Fibroblast of lung (primary cell): ENCODE measurements around the gene KLHL29. TPM values are rescaled to one million over a fixed set of nuclear protein-coding genes. Genes with fewer than 3 reads are reported as not detected.

Source experiments
- DNase-seq, 2 donors: peaks; one replicate each; pipeline versions ENCODE4 v3.0.0 to v3.0.0-alpha.2; 2010; ENCODE audit warnings: low read depth in 2 of 2
- H2AFZ ChIP-seq: 2 replicates; pipeline ENCODE4 v1.5.1; 2012; ENCODE audit warnings: low read length, control low read depth, inconsistent platforms
- H3K27ac ChIP-seq: 2 replicates; pipeline ENCODE4 v1.5.1; 2011; ENCODE audit warnings: low read length, control low read depth; ENCODE audit not compliant: insufficient read depth
- H3K27me3 ChIP-seq: 2 replicates; pipeline ENCODE4 v1.5.1; 2011; ENCODE audit warnings: mild to moderate bottlenecking, low read length; ENCODE audit not compliant: control insufficient read depth, insufficient read depth
- H3K36me3 ChIP-seq: 2 replicates; pipeline ENCODE4 v1.5.1; 2011; ENCODE audit warnings: low read length; ENCODE audit not compliant: control insufficient read depth, insufficient read depth
- H3K4me1 ChIP-seq: 2 replicates; pipeline ENCODE4 v1.5.1; 2011; ENCODE audit warnings: low read length; ENCODE audit not compliant: control insufficient read depth, insufficient read depth; ENCODE audit errors: extremely low read depth
- H3K4me2 ChIP-seq: 2 replicates; pipeline ENCODE4 v1.5.1; 2011; ENCODE audit warnings: low read length, control low read depth; ENCODE audit not compliant: insufficient read depth; ENCODE audit errors: extremely low read depth
- H3K4me3 ChIP-seq, 4 experiments: fragments of 200-600 bp in 1 of 4; sonication (generic) in 1 of 4; replicated peaks in 1 of 4; 2 replicates each; pipeline ENCODE4 v1.5.1; 2011 to 2016; ENCODE audit warnings: low read length in 4 of 4, low read depth in 3 of 4, mild to moderate bottlenecking in 3 of 4, control low read depth in 2 of 4, inconsistent platforms in 1 of 4, mixed read lengths in 1 of 4; ENCODE audit not compliant: insufficient read depth in 1 of 4; ENCODE audit errors: control extremely low read depth in 1 of 4
- H3K79me2 ChIP-seq: 2 replicates; pipeline ENCODE4 v1.5.1; 2012; ENCODE audit warnings: mild to moderate bottlenecking, low read length, inconsistent platforms; ENCODE audit not compliant: control insufficient read depth, insufficient read depth
- H3K9ac ChIP-seq: 2 replicates; pipeline ENCODE4 v1.5.1; 2011; ENCODE audit warnings: mild to moderate bottlenecking, low read length, control low read depth; ENCODE audit not compliant: insufficient read depth
- H3K9me3 ChIP-seq: 2 replicates; pipeline ENCODE4 v1.5.1; 2012; ENCODE audit warnings: low read depth, low read length; ENCODE audit not compliant: control insufficient read depth, insufficient read depth
- H4K20me1 ChIP-seq: 2 replicates; pipeline ENCODE4 v1.5.1; 2011; ENCODE audit warnings: low read length; ENCODE audit not compliant: control insufficient read depth, insufficient read depth; ENCODE audit errors: extremely low read depth
- CTCF ChIP-seq, 2 donors: IDR thresholded peaks in 1 of 2; conservative IDR thresholded peaks in 1 of 2; 1 replicate in 1 of 2; 2 replicates in 1 of 2; pipeline ENCODE4 v1.5.1; 2011 to 2012; ENCODE audit warnings: low read length in 2 of 2, control low read depth in 1 of 2, inconsistent platforms in 1 of 2, low read depth in 1 of 2, mild to moderate bottlenecking in 1 of 2
- EZH2 ChIP-seq: IDR thresholded peaks from 2 replicates; pipeline ENCODE4 v1.5.1; 2012; ENCODE audit warnings: low read length, control low read depth, mild to moderate bottlenecking; ENCODE audit errors: missing control alignments
- polyA plus RNA-seq, 2 donors: library from polyadenylated mRNA; depleted of rRNA in 1 of 2; stranded (reverse) in 1 of 2; unstranded in 1 of 2; fragments of >200 nt; gene quantifications; 2 replicates each; pipeline ENCODE4 v1.2.1, GENCODE V29; 2011 to 2012; ENCODE audit warnings: missing spikeins in 1 of 2
- total RNA-seq: library from RNA; depleted of rRNA; stranded (reverse); fragments of >200 nt; gene quantifications from 2 replicates; pipeline ENCODE4 v1.2.1, GENCODE V29; 2014

KLHL29 gene
- total and polyA plus RNA-seq, 2 donors (not counting 1 experiment from before 2014, with no cell fraction given) = 7.1 to 7.9 TPM

- no peaks in the 10 kb centered on the region for H3K9me3 ChIP-seq
- H3K27me3 ChIP-seq = no peaks in the 10 kb centered on the region
- no peaks in the 10 kb centered on the region for H3K4me1 ChIP-seq
- no peak for TF ChIP-seq CTCF (conservative IDR thresholded peaks at IDR 0.05 in 1 of 2, IDR thresholded peaks at IDR 0.05 in 1 of 2; ENCODE audit: low read depth in 1 of 2, low read length in 2 of 2)
- no peak for TF ChIP-seq EZH2
- no peak overlapping the region for H3K27ac ChIP-seq
- no peaks in the 10 kb centered on the region for H3K79me2 ChIP-seq
- H3K9ac ChIP-seq = no peak overlapping the region
- no peak overlapping the region for H3K4me3 ChIP-seq
- no peaks in the 10 kb centered on the region for H3K36me3 ChIP-seq
- no peak overlapping the region for H2AFZ ChIP-seq
- H4K20me1 ChIP-seq = no peaks in the 10 kb centered on the region
- no peak overlapping the region for H3K4me2 ChIP-seq
- peak; percentile 23 to 64 for DNase-seq
These were observed 284.6 kb downstream of the KLHL29 start for GRCh38 chr2:23669413-23670244.

- no peaks in the 10 kb centered on the region for H3K27me3 ChIP-seq
- no peak overlapping the region for H3K4me3 ChIP-seq
- TF ChIP-seq EZH2 (no peak), CTCF (conservative IDR thresholded peaks at IDR 0.05 in 1 of 2, IDR thresholded peaks at IDR 0.05 in 1 of 2; ENCODE audit: low read depth in 1 of 2, low read length in 2 of 2) (no peak)
- no peak overlapping the region for H3K27ac ChIP-seq
- no peaks in the 10 kb centered on the region for H4K20me1 ChIP-seq
- no peaks in the 10 kb centered on the region for H3K4me1 ChIP-seq
- no peaks in the 10 kb centered on the region for H3K79me2 ChIP-seq
- H3K9me3 ChIP-seq = no peaks in the 10 kb centered on the region
- no peak for DNase-seq
- no peaks in the 10 kb centered on the region for H3K36me3 ChIP-seq
- H3K9ac ChIP-seq = no peak overlapping the region
- H2AFZ ChIP-seq = no peak overlapping the region
- H3K4me2 ChIP-seq = no peak overlapping the region
These were observed 285.2 kb downstream of the KLHL29 start for GRCh38 chr2:23670245-23670592.

- TF ChIP-seq EZH2 (no peak), CTCF (conservative IDR thresholded peaks at IDR 0.05 in 1 of 2, IDR thresholded peaks at IDR 0.05 in 1 of 2; ENCODE audit: low read depth in 1 of 2, low read length in 2 of 2) (no peak)
- Histone ChIP-seq H3K9me3 (no peaks in the 10 kb centered on the region), H3K27ac (no peak overlapping the region), H3K4me3 (no peak overlapping the region), H3K79me2 (no peaks in the 10 kb centered on the region), H4K20me1 (no peaks in the 10 kb centered on the region), H2AFZ (no peak overlapping the region), H3K4me2 (no peak overlapping the region), H3K36me3 (no peaks in the 10 kb centered on the region), H3K9ac (no peak overlapping the region), H3K27me3 (no peaks in the 10 kb centered on the region), H3K4me1 (no peaks in the 10 kb centered on the region)
- no peak for DNase-seq
These were observed 288.1 kb downstream of the KLHL29 start for GRCh38 chr2:23673082-23673481.
